Sigmoid colon (tissue), 3 donors: ENCODE measurements around the gene DIAPH2.

Experiments
- POLR2A ChIP-seq, 2 donors: fragments of 450-650 bp; IDR thresholded peaks; one replicate each; pipeline ENCODE4 v1.6.1; 2016; ENCODE audit warnings: antibody characterized with exemption in 2 of 2, mild to moderate bottlenecking in 2 of 2, moderate library complexity in 2 of 2
- TF ChIP-seq, protein P1 (sequence below), 4 experiments: fragments of 450-650 bp in 3 of 4; fragments of 200-600 bp in 1 of 4; IDR thresholded peaks; one replicate each; pipeline ENCODE4 v1.5.1; 2016 to 2019; ENCODE audit warnings: antibody characterized with exemption in 4 of 4, mild to moderate bottlenecking in 3 of 4, moderate library complexity in 2 of 4

DNA sequence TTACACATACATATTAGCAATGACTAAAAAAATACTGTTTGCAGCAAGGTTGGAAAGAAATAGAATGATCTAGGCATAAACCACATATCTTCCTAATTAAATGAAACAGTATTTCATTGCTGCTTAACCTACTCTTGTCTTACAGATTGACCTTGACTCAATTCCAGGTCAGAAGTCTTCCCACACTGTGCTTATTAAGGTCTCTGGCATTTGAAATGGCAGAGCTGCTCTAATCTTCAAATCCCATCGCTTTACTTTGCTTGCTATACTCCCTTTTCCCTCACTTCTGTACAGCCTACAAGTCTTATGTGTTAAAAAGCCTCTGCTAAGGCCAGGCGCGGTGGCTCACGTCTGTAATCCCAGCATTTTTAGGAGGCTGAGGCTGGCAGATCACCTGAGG is 623.5 kb downstream of the DIAPH2 start:
- TF ChIP-seq, protein P1, sequence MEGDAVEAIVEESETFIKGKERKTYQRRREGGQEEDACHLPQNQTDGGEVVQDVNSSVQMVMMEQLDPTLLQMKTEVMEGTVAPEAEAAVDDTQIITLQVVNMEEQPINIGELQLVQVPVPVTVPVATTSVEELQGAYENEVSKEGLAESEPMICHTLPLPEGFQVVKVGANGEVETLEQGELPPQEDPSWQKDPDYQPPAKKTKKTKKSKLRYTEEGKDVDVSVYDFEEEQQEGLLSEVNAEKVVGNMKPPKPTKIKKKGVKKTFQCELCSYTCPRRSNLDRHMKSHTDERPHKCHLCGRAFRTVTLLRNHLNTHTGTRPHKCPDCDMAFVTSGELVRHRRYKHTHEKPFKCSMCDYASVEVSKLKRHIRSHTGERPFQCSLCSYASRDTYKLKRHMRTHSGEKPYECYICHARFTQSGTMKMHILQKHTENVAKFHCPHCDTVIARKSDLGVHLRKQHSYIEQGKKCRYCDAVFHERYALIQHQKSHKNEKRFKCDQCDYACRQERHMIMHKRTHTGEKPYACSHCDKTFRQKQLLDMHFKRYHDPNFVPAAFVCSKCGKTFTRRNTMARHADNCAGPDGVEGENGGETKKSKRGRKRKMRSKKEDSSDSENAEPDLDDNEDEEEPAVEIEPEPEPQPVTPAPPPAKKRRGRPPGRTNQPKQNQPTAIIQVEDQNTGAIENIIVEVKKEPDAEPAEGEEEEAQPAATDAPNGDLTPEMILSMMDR (IDR thresholded peaks at IDR 0.05): no peak
- TF ChIP-seq POLR2A (IDR thresholded peaks at IDR 0.05): no peak
